OCI-LY3 (cell line): Measurements from ENCODE around the gene SEC16B.

Experiments used
- H2AFZ ChIP-seq: fragments of 200-600, 300-600 bp; shearing (Covaris generic); 2 replicates; pipeline ENCODE4 v1.6.0; 2014; ENCODE audit warnings: antibody characterized with exemption, low read depth, low read length
- H3K27ac ChIP-seq: fragments of 200-600, 300-600 bp; sonication (generic); 2 replicates; pipeline ENCODE4 v1.5.1; 2014; ENCODE audit warnings: mild to moderate bottlenecking, low read length, moderate library complexity, mixed read lengths
- H3K27me3 ChIP-seq: fragments of 200-600, 300-600 bp; sonication (generic); 2 replicates; pipeline ENCODE4 v1.6.1; 2014; ENCODE audit warnings: low read depth, low read length, mixed read lengths
- H3K36me3 ChIP-seq: fragments of 200-600, 300-600 bp; sonication (generic); replicated peaks from 2 replicates; pipeline ENCODE3; 2014; ENCODE audit warnings: low read depth, low read length, mixed read lengths
- H3K4me1 ChIP-seq: fragments of 300-600, 200-600 bp; sonication (generic); 2 replicates; pipeline ENCODE4 v1.6.1; 2014; ENCODE audit warnings: low read length, mixed read lengths
- H3K4me2 ChIP-seq: fragments of 200-600, 300-600 bp; sonication (generic); 2 replicates; pipeline ENCODE4 v1.6.1; 2014; ENCODE audit warnings: low read length, mixed read lengths
- H3K4me3 ChIP-seq: fragments of 300-600, 200-600 bp; sonication (generic); 2 replicates; pipeline ENCODE4 v1.5.1; 2014; ENCODE audit warnings: antibody characterized with exemption, mild to moderate bottlenecking, low read length, moderate library complexity
- H3K79me2 ChIP-seq: fragments of 300-600, 200-600 bp; shearing (Covaris generic); 2 replicates; pipeline ENCODE4 v1.6.1; 2014; ENCODE audit warnings: mild to moderate bottlenecking, low read length, mixed read lengths
- H3K9ac ChIP-seq: fragments of 300-600, 200-600 bp; shearing (Covaris generic); 2 replicates; pipeline ENCODE4 v1.6.0; 2014; ENCODE audit warnings: mild to moderate bottlenecking, low read length, moderate library complexity
- H3K9me3 ChIP-seq: fragments of 200-600, 300-600 bp; shearing (Covaris generic); 2 replicates; pipeline ENCODE4 v1.6.1; 2014; ENCODE audit warnings: low read length, mixed read lengths; ENCODE audit not compliant: insufficient read depth
- H4K20me1 ChIP-seq: fragments of 200-600, 300-600 bp; sonication (generic); 2 replicates; pipeline ENCODE4 v1.6.1; 2016; ENCODE audit warnings: low read length, mixed read lengths; ENCODE audit not compliant: insufficient read depth
- EZH2phosphoT487 ChIP-seq: fragments of 200-600 bp; shearing (Covaris generic); IDR thresholded peaks from 2 replicates; pipeline ENCODE4 v1.6.1; 2018; ENCODE audit warnings: antibody characterized with exemption, mixed run types, low read depth
- TF ChIP-seq, protein P1 (sequence below): fragments of 200-600, 300-600 bp; sonication (generic); IDR thresholded peaks from 2 replicates; pipeline ENCODE4 v1.5.1; 2014; ENCODE audit warnings: antibody characterized with exemption, low read length, low read depth

Gene SEC16B

DNA sequence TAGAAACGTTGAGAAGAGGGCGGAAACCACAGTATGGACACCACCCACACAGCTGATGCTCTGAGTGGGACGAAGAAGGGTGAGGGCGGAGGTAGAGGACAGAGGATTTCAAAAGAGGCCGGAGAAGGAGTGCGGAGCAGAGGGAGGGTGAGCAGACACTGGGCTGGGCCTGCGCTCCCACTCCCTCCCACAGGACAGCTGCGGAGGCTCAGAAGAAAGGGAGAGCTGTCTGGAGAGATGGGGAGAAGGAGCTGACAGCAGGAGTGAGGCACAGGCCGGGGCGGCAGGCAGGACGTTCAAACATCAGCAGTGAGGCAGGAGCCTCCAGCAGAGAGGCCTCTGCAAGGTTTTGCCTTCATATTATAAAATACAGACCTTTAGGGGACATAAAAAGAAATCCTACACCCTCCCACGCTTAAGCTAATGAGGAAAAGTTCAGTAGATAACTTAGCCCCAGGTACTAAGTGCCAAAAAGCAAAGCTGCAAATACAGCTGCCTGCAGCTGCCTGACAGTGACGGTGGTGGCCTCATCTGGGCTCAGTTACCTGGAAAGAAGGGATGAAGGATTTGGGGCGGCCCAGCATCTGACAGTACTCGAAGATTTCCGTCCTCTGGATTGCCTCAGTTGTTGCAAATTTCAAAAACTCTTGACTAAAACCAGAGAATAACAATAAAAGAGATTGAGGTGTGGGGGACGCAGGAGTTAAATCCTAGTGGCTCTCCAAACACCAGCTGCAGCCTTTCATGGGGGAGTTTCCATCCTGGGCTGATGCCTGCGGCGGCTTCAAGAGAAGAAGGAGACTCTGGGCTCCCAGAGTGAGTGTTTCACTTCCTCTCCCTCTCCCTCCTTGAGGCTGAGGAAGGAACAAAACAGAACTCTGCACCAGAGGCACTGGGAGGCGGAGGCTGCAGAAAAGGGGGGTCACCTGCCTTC, 25.6 kb downstream of the SEC16B start:
- Histone ChIP-seq H3K9me3 (no peaks in the 10 kb centered on the region), H3K79me2 (no peaks in the 10 kb centered on the region), H3K27me3 (0 out of 2 replicates have a peak, but pooled peaks cover under 1% of the 10 kb centered on the region), H3K27ac (no peak overlapping the region), H3K4me3 (no peak overlapping the region), H2AFZ (no peak overlapping the region), H3K9ac (no peak overlapping the region), H4K20me1 (no peaks in the 10 kb centered on the region), H3K4me1 (peaks cover 17% of the 10 kb centered on the region), H3K36me3 (no peaks in the 10 kb centered on the region), H3K4me2 (no peak overlapping the region)
- TF ChIP-seq, protein P1, sequence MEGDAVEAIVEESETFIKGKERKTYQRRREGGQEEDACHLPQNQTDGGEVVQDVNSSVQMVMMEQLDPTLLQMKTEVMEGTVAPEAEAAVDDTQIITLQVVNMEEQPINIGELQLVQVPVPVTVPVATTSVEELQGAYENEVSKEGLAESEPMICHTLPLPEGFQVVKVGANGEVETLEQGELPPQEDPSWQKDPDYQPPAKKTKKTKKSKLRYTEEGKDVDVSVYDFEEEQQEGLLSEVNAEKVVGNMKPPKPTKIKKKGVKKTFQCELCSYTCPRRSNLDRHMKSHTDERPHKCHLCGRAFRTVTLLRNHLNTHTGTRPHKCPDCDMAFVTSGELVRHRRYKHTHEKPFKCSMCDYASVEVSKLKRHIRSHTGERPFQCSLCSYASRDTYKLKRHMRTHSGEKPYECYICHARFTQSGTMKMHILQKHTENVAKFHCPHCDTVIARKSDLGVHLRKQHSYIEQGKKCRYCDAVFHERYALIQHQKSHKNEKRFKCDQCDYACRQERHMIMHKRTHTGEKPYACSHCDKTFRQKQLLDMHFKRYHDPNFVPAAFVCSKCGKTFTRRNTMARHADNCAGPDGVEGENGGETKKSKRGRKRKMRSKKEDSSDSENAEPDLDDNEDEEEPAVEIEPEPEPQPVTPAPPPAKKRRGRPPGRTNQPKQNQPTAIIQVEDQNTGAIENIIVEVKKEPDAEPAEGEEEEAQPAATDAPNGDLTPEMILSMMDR: no peak
- no peak for TF ChIP-seq EZH2phosphoT487

DNA sequence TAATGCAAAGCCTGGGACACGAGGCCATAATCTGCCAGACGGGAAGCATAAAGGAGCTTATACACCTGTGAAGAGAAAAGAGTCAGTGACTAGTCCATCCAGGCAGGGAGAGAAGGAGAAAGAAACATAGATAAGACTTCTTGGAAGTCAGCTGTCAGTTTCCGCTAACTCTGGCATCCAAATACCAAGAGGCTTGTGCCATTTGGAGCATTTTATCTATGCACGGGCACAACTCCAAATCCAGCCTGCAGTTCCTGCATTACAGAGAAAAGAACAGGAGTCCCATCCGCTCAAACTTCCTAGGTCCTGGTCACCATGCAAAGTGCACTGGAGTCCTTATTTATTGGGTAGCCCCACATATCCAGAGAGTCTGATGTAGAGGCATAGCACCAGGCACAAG, 27.9 kb downstream of the SEC16B start:
- peaks cover 9% of the 10 kb centered on the region; the same call in 1 of the 2 replicates for H3K4me1 ChIP-seq
- no peak overlapping the region for H3K4me3 ChIP-seq
- no peaks in the 10 kb centered on the region for H3K79me2 ChIP-seq
- H3K36me3 ChIP-seq: no peaks in the 10 kb centered on the region
- no peaks in the 10 kb centered on the region for H4K20me1 ChIP-seq
- H3K4me2 ChIP-seq: no peak overlapping the region
- H3K27me3 ChIP-seq: peaks cover 8% of the 10 kb centered on the region; the same call in 1 of the 2 replicates
- H3K9me3 ChIP-seq: no peaks in the 10 kb centered on the region
- no peak overlapping the region for H3K27ac ChIP-seq
- no peak overlapping the region for H2AFZ ChIP-seq
- H3K9ac ChIP-seq: no peak overlapping the region
- TF ChIP-seq EZH2phosphoT487: no peak
- TF ChIP-seq, protein P1: no peak

- peaks cover 7% of the 10 kb centered on the region; the same call in 1 of the 2 replicates for H3K4me1 ChIP-seq
- H3K79me2 ChIP-seq: no peaks in the 10 kb centered on the region
- no peak overlapping the region for H3K4me2 ChIP-seq
- H3K27ac ChIP-seq: no peak overlapping the region
- no peak overlapping the region for H2AFZ ChIP-seq
- H3K9ac ChIP-seq: no peak overlapping the region
- H3K27me3 ChIP-seq: peaks cover 20% of the 10 kb centered on the region
- no peaks in the 10 kb centered on the region for H3K9me3 ChIP-seq
- H4K20me1 ChIP-seq: no peaks in the 10 kb centered on the region
- H3K36me3 ChIP-seq: no peaks in the 10 kb centered on the region
- TF ChIP-seq, protein P1: no peak
- no peak for TF ChIP-seq EZH2phosphoT487
- no peak overlapping the region for H3K4me3 ChIP-seq
Measured at GRCh38 chr1:177940682-177941081, 29.2 kb downstream of the SEC16B start.

- H3K4me3 ChIP-seq: no peak overlapping the region
- TF ChIP-seq, protein P1: no peak
- no peak for TF ChIP-seq EZH2phosphoT487
- H3K9ac ChIP-seq: no peak overlapping the region
- H4K20me1 ChIP-seq: no peaks in the 10 kb centered on the region
- H3K27ac ChIP-seq: no peak overlapping the region
- H2AFZ ChIP-seq: no peak overlapping the region
- no peak overlapping the region for H3K4me2 ChIP-seq
- no peaks in the 10 kb centered on the region for H3K79me2 ChIP-seq
- no peaks in the 10 kb centered on the region for H3K36me3 ChIP-seq
- peaks cover 34% of the 10 kb centered on the region for H3K27me3 ChIP-seq
- H3K9me3 ChIP-seq: no peaks in the 10 kb centered on the region
- H3K4me1 ChIP-seq: no peaks in the 10 kb centered on the region
Measured at GRCh38 chr1:177937931-177938330, 31.9 kb downstream of the SEC16B start.
